Measurements from ENCODE around the gene TMEM123. TPM values are rescaled to one million over a fixed set of nuclear protein-coding genes. Genes with fewer than 3 reads are reported as not detected.
A peak's percentile ranks its signal among the peaks of the same experiment; 100 is the strongest.

The TMEM123 gene
- total and polyA plus RNA-seq, 2 of the 13 experiments (the other 11 are each of a cell fraction or from before 2014, with no cell fraction given): 365 to 2,761 TPM

GRCh38 chr11:102485095-102485722, 32.6 kb upstream of the TMEM123 start (continued):
- TF ChIP-seq PAXIP1 (CRISPR knock-in tag; conservative IDR thresholded peaks at IDR 0.05) (peak; percentile 69), NCOA2 (CRISPR knock-in tag; IDR thresholded peaks at IDR 0.05) (peak; percentile 55), ONECUT2 (CRISPR knock-in tag; IDR thresholded peaks at IDR 0.05) (no peak), PPARG (CRISPR knock-in tag; conservative IDR thresholded peaks at IDR 0.05) (0 out of 2 replicates have a peak, but pooled peaks have one; percentile 12), ZNF512 (CRISPR knock-in tag; IDR thresholded peaks at IDR 0.05) (no peak)

GRCh38 chr11:102482433-102482832, 29.9 kb upstream of the TMEM123 start:
- no peak for FAIRE-seq
- 100% methylated on average over 2 of the region's 3 CpGs for WGBS (ENCODE audit: low lambda C conversion rate)
- Histone ChIP-seq H2AFZ (ENCODE audit: low read length) (no peak overlapping the region), H3K27me3 (ENCODE audit: control insufficient read depth in 1 of 2, insufficient read depth in 2 of 2, low read length in 2 of 2) (no peaks in the 10 kb centered on the region), H3K4me1 (ENCODE audit: insufficient read depth, low read length) (peaks cover 70% of the 10 kb centered on the region), H3K9me3 (ENCODE audit: low read length) (no peaks in the 10 kb centered on the region), H3K4me2 (ENCODE audit: low read depth, low read length) (no peak overlapping the region), H3K9ac (ENCODE audit: insufficient read depth, low read depth, low read length) (no peak overlapping the region), H3K79me2 (ENCODE audit: insufficient read depth, low read length) (no peaks in the 10 kb centered on the region), H3K4me3 (replicated peaks in 1 of 3; ENCODE audit: insufficient read depth in 1 of 3, low read depth in 2 of 3, low read length in 3 of 3) (no peak overlapping the region), H3K27ac (ENCODE audit: extremely low read length, insufficient read depth, low read length) (no peak overlapping the region), H4K20me1 (ENCODE audit: insufficient read depth, low read length) (no peaks in the 10 kb centered on the region), H3K36me3 (replicated peaks in 1 of 2; ENCODE audit: control insufficient read depth in 1 of 2, insufficient read depth in 2 of 2, low read length in 2 of 2) (no peaks in the 10 kb centered on the region)
- ChIA-PET CTCF (ENCODE audit: low intra/inter-chr PET ratio, low total read pairs) (no interaction called here), POLR2A (no interaction called here)
- no peak for DNase-seq (ENCODE audit: low spot score)
- ATAC-seq: no peak
- no TSS peak for BruUV-seq (replicated peaks)
- intact Hi-C loops (cut with micrococcal nuclease; ENCODE audit: unreplicated experiment): no loop called here
- in situ Hi-C loops (cut with HindIII; ENCODE audit: extremely low pct_ligation_motif_present, low pct_unique_long_range_greater_than_20kb): no loop called here
- no peak for TF ChIP-seq ZBTB2 (CRISPR knock-in tag; IDR thresholded peaks at IDR 0.05; ENCODE audit: low read depth)
- no peak for TF ChIP-seq HMG20B (CRISPR knock-in tag; conservative IDR thresholded peaks at IDR 0.05)
- no peak for TF ChIP-seq SMAD3 (CRISPR knock-in tag; IDR thresholded peaks at IDR 0.05)
- no peak for TF ChIP-seq ZNF280B (CRISPR knock-in tag; IDR thresholded peaks at IDR 0.05; ENCODE audit: borderline replicate concordance)
- TF ChIP-seq ZNF710 (CRISPR knock-in tag; IDR thresholded peaks at IDR 0.05; ENCODE audit: borderline replicate concordance): no peak
- TF ChIP-seq KLF6 (CRISPR knock-in tag; IDR thresholded peaks at IDR 0.05): no peak
- no peak for TF ChIP-seq ZNF260 (CRISPR knock-in tag; IDR thresholded peaks at IDR 0.05; ENCODE audit: borderline replicate concordance, low read depth)

Data from HepG2 (cell line).